HG03280 (cell line): Measurements from ENCODE around the gene AMMECR1.
"Not testable (repeated sequence)": the region's sequence is repeated elsewhere in the genome, so short reads cannot be mapped to it uniquely, and the experiment has no call there.

ENCODE experiments used
- ATAC-seq: cut with Tn5 transposase; IDR thresholded peaks from one replicate; pipeline ENCODE4 v1.9.1; 2021; ENCODE audit warnings: mild to moderate bottlenecking, moderate library complexity; ENCODE audit not compliant: unreplicated experiment

AMMECR1 gene

DNA sequence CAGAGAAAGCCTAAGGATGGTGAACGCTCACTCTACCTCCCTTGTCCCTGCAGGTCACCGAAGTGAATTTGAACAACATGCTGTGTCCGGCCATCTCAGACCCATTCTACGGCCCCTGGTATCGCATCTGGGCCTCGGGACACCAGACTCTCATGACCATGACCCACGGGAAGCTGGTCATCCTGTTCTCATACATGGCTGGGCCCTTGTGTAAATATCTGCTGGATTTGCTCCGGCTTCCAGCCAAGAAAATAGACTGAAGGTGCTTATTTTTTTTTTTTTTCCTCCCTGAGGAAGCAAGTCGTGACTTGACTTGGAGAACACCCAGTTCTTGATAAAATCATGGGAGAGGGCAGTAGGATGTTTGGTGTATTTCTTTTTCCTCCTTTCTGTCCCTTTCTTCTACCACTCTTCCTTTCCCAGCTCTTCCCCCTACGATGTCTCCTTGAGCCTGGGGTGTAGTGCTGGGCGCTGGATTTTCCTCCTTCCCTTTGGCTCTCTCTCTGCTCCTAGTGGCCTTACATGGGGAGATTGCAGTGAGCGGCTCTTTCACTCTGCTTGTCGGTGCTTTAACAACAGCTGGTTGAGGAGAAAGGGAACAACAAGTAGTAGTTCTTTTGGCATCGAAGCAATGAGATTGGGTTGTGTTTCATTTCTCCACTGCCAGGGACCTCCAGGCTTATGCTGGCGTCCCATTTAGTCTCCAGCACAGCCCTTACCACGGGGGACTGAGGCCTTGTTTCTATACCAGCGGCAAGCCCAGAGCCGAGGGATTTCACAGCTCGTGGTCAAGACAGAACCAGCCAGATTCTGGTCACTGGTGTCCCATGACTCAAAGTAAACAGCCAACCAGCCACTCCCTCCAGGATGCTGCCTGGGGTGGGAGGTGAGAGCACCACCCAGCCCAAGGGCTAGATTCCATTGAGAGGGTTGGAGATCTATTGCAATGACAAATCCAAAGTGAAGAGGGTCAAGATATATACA lies 144.4 kb downstream of the AMMECR1 start:
- ATAC-seq: no peak

GRCh38 chrX:110172215-110172614 lies 145.7 kb downstream of the AMMECR1 start:
- peak; percentile 98 for ATAC-seq

DNA sequence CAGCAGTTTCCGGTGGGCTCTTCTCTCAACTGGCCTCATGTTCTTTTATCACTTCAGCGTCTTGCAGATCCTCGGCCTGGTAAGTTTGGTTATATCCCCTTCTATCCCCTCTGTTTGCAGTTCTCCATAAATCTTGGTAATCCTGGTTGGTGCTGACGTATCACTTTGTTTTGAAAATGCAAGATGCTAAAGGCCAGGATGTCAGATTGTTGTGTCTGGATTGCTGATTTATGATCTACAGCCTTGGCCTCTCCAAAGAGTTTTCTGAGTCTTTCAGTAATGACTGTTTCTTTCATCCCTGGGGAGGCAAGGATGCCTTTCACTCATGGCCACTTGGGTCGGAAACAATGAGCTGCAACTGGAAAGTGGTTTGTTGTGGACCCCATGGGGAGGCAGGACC lies 146.4 kb downstream of the AMMECR1 start:
- no peak for ATAC-seq

GRCh38 chrX:110170029-110170428 lies 147.9 kb downstream of the AMMECR1 start:
- no peak for ATAC-seq

- no peak for ATAC-seq
Observed at GRCh38 chrX:110168585-110168984, 149.3 kb downstream of the AMMECR1 start.

DNA sequence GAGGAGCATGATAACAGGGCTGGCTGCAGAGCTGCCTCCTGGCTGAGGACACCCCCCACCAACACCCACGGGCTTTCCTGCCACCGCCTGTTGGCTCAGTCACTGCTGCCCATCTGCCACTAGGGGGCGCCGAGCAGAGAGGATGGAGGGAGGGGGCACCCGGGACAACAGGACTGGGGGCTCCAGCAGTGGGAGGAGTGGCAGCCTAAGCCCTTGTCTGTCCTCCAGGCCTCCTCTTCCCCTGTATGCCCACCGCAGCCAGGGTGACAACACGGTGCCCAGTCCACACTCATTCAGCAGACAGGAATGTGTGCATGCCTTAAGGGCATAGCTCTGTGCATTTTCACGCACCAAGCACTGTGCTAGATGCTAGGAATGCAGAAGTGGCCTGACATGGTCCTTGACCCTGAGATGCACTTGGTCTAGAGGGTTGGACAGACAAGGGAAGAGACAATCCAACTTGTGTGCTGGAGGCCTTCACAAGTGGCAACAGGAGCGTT lies 149.9 kb downstream of the AMMECR1 start:
- ATAC-seq: no peak

DNA sequence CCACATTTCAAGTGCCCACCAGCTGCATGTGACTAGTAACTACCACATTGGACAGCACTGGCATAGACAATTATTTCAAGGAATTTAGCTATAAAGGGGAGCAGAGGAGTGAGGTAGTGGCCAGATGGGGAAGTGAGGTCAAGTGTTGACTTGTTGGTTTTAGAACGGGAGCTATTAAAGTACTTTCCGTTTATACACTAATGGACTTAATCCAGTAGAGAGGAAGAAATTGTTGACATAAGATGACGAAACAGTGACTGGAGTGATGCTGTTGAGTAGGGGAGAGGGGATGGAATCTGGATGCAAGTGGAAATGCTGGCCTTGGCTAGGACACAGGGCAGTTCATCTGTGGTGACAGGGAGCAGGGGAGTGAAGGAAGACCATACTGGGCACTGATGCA lies 154.4 kb downstream of the AMMECR1 start:
- ATAC-seq: no peak

GRCh38 chrX:110162867-110163266 lies 155.0 kb downstream of the AMMECR1 start:
- ATAC-seq: no peak

DNA sequence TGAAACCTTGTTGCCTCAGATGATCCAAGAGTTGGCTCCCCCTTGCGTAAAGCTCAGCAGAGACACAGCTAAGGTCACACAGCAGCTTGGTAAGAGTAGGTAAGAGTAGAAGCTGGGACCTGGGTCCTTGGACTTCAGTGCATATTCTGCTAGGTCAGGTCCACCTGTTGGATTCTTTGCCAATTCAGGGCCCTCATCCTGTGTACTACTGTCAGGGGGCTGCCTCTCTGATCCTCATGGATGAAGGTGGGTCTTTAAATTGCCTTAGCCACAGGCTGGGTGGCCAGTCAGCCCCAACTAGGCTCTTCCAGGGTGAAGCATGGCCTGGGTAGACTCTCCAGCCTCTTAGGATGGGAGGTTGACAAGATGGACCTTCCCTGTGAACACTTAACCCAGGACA lies 155.8 kb downstream of the AMMECR1 start:
- ATAC-seq: no peak

- ATAC-seq: no peak
Observed at GRCh38 chrX:110161361-110161686, 156.6 kb downstream of the AMMECR1 start.

DNA sequence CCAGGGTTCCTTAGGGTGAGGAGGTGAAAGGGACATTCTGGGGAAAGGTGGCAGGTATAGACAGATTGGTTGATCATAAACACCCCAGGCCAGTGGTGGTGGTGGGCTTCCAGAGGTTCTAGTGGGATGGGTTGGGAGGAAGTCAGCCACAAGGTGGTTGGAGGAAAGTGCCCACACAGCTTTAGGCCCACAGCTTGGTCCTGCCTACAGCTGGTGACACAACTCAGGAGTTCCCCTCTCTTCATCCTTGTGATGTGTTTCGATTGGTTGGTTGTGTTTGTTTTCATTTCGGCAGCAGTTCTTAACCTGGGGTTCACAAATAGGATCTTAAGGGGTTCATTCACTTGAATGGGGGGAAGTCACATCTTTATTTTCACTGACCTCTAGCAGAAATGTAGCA lies 158.0 kb downstream of the AMMECR1 start:
- no peak for ATAC-seq

DNA sequence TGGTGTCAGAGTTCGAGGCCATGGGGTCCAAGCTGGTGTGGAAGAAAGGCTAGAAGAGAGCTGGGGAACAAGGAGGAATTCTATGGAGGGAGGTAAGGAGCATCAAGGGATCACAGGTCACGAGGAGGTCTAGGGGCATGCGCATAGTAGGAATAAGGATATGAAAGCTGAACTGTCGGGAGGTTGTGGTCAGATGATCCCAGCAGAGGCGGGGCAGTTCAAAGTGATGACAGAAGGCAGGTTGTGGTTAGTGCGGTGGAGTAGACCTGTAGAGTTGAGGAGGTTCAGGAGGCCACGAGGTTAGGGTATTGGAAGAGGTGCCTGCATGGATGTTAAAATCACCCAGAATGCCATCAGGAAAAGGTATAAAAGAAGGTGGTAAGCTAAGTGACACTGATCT lies 158.7 kb downstream of the AMMECR1 start:
- no peak for ATAC-seq

DNA sequence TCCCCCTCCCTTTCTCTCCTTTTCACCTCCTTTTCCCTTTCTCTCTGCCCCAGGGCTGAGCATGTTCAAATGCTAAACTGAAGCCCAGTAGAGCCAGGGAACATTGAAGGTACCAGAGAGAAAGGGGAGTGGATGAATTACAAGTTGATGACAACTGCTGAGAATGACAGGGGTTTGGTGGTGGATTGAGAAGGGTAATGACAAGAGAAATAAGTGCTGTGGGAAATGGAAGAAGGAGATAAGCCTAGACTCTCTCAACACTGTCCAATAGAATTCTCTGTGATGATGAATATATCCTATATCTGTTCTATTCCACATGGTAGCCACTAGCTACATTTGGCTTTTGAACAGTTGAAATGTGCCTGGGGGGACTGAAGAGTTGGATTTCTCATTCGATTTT lies 160.4 kb downstream of the AMMECR1 start:
- ATAC-seq: no peak

GRCh38 chrX:110156167-110156754 lies 161.6 kb downstream of the AMMECR1 start:
- no peak for ATAC-seq

DNA sequence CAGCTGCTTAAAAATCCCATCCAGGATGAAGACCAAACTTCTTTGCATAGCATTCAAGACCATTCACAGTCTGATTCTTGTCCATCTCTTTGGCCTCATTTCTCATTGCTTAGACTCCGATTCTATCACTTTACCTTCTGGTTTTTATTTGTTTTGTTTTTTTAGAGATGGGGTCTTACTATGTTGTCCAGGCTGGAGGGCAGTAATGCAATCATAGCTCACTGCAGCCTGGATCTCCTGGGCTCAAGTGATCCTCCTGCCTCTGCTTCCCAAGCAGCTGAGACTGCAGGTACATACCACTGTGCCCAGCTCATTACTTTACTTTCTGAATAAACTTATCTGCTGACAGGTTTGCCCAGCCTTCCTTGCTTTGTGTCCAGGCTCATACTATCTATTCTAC lies 162.1 kb downstream of the AMMECR1 start:
- no peak for ATAC-seq

- ATAC-seq: not testable (repeated sequence)
Observed at GRCh38 chrX:110154328-110154727, 163.6 kb downstream of the AMMECR1 start.

DNA sequence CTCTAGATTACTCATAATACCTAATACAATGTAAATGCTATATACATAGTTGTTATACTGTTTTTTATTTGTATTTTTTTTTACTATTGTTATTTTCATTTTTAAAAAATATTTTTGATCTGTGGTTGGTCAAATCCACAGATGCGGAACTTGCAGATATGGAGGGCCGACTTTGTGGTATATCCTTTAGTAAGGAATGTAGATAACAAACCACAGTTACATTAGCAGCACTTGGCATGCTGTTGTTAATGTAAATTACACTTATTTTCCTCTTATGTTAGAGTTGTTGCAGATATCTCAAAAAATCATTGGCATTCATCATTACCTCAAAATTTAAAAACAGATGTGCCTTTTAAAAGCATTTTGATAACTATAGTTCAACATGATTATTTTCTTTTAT lies 164.0 kb downstream of the AMMECR1 start:
- no peak for ATAC-seq

- ATAC-seq: no peak
Observed at GRCh38 chrX:110153244-110153643, 164.6 kb downstream of the AMMECR1 start.

DNA sequence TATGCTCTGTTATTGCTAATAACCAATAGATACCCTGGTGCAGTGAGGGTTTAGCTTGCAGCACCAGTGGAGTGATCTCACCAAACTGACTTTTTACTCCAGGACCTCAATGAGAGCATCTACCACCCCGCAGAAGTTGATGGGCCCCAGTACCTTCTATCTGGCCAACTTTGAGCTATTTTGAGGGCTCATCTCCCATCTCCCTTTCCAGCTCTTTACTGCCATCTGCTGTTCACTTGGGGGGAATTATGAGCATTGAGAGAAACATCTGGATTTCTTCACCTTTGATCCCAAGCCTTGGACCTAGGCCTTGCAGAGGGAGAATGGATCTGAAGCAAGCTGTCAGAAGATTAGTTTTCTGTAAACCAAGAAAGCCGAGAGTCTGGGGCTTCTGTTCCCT lies 171.4 kb downstream of the AMMECR1 start:
- ATAC-seq: peak; percentile 62

DNA sequence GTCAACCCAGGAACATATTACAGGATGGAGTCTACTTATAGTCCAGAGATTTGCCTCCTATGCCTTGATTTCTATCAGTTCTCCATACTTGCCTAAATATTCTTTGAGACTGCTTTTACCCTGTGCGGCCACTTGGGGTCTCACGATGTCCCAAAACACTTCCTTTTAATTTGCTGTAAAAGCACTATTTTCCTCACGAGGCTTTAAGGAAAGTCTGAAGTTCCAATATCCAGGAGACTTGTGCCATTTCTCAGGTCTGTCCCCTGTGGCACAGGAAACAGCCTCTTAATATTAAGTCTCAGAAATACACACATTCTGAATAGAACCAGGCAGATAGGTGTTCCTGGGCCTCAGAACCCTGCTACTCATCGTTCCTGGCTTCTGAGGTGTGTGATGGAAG lies 172.0 kb downstream of the AMMECR1 start:
- ATAC-seq: no peak

DNA sequence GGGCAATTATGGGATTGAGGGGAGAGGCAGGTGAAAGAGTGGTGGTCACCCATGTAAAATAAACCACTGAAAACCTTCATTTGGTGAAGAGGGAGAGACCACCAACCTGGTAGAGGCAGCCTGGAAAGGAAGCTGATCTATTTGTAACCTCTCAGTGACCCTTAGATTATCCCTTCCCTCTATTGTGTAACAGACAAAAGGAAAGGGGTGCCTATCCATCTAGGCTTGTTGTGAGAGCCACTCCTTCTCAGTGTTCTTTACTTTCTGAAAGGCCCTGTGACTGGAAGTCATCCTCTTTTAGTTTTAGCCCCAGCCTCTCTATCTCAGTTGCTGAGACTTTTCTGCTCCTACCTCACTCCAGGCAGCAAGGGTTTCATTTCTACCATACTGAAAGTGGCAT lies 172.6 kb downstream of the AMMECR1 start:
- no peak for ATAC-seq
